HepG2 (cell line): ENCODE data around the gene SPTSSA. TPM values are rescaled to one million over a fixed set of nuclear protein-coding genes. Genes with fewer than 3 reads are reported as not detected.

Source experiments
- HNRNPH1 ChIP-seq: fragments of 200-400 bp; formaldehyde crosslinking; optimal IDR thresholded peaks from 2 replicates; pipeline ENCODE3; 2017; ENCODE audit warnings: mild to moderate bottlenecking, low read depth, low read length
- MBNL3 ChIP-seq: fragments of 250-450 bp; sonication (Bioruptor Pico); conservative IDR thresholded peaks from 2 replicates; pipeline ENCODE4 v1.8.0; 2022; ENCODE audit warnings: mild to moderate bottlenecking, inconsistent platforms
- NFKB2 ChIP-seq: sonication (generic); formaldehyde crosslinking; IDR thresholded peaks from 2 replicates; pipeline ENCODE4 v1.4.0; 2020; ENCODE audit warnings: missing genetic modification reagents, borderline replicate concordance
- NR2F2 ChIP-seq: IDR thresholded peaks from 2 replicates; pipeline ENCODE4 v1.6.1; 2012; ENCODE audit warnings: low read depth, inconsistent platforms, borderline replicate concordance
- SRSF1 ChIP-seq: fragments of 200-400 bp; formaldehyde crosslinking; optimal IDR thresholded peaks from 2 replicates; pipeline ENCODE3; 2017; ENCODE audit warnings: mild to moderate bottlenecking, low read depth, low read length, moderate library complexity
- STAT5B ChIP-seq: sonication (generic); formaldehyde crosslinking; IDR thresholded peaks from 2 replicates; pipeline ENCODE4 v1.4.0; 2020; ENCODE audit warnings: missing genetic modification reagents
- YEATS4 ChIP-seq: sonication (generic); formaldehyde crosslinking; IDR thresholded peaks from 2 replicates; pipeline ENCODE4 v1.4.0; 2020; ENCODE audit warnings: missing genetic modification reagents, borderline replicate concordance
- ZBTB34 ChIP-seq: sonication (generic); formaldehyde crosslinking; IDR thresholded peaks from 2 replicates; pipeline ENCODE4 v1.8.0; 2022; ENCODE audit warnings: mild to moderate bottlenecking, missing genetic modification reagents
- ZNF205 ChIP-seq: IDR thresholded peaks from 2 replicates; pipeline ENCODE4 v1.6.1; 2018; ENCODE audit warnings: missing biosample characterization, missing genetic modification reagents
- ZNF331 ChIP-seq: sonication (generic); formaldehyde crosslinking; IDR thresholded peaks from 2 replicates; pipeline ENCODE4 v1.4.0; 2020; ENCODE audit warnings: missing genetic modification reagents
- ZNF33A ChIP-seq: sonication (generic); formaldehyde crosslinking; IDR thresholded peaks from 2 replicates; pipeline ENCODE4 v1.5.1; 2020; ENCODE audit warnings: missing genetic modification reagents, mild to moderate bottlenecking, moderate library complexity, borderline replicate concordance
- ZNF557 ChIP-seq: sonication (generic); formaldehyde crosslinking; IDR thresholded peaks from 2 replicates; pipeline ENCODE4 v1.4.0; 2020; ENCODE audit warnings: missing genetic modification reagents
- polyA plus RNA-seq, 8 experiments: library from polyadenylated mRNA; depleted of rRNA in 3 of 8; stranded (reverse) in 7 of 8; unstranded in 1 of 8; fragments of >200 nt; fragmentation: Illumina TruSeq in 4 of 8; extraction: Trizol in 4 of 8; gene quantifications; 2 replicates each; pipeline versions ENCODE4 v1.2.1 to v1.2.3, GENCODE V29; 2011 to 2016; ENCODE audit warnings: low read depth in 4 of 8, missing spikeins in 1 of 8, mixed read lengths in 1 of 8; ENCODE audit not compliant: insufficient read depth in 1 of 8
- total RNA-seq, 5 experiments: library from RNA; depleted of rRNA; stranded (reverse); fragments of >200 nt; fragmentation: Illumina TruSeq; extraction: Trizol; gene quantifications; 2 replicates each; pipeline ENCODE4 v1.2.3, GENCODE V29; 2016; ENCODE audit warnings: low read depth in 1 of 5
- TF ChIP-seq, protein P1 (sequence below): sonication (generic); formaldehyde crosslinking; conservative IDR thresholded peaks from 2 replicates; pipeline ENCODE4 v1.4.0; 2020; ENCODE audit warnings: mild to moderate bottlenecking, missing genetic modification reagents, moderate library complexity
- TF ChIP-seq, protein P2 (sequence below): sonication (generic); formaldehyde crosslinking; IDR thresholded peaks from 2 replicates; pipeline ENCODE4 v1.4.0; 2020; ENCODE audit warnings: missing genetic modification reagents
- TF ChIP-seq, protein P3 (sequence below): sonication (generic); formaldehyde crosslinking; IDR thresholded peaks from 2 replicates; pipeline ENCODE4 v1.4.0; 2020; ENCODE audit warnings: missing genetic modification reagents, borderline replicate concordance
- TF ChIP-seq, protein P4 (sequence below): sonication (generic); formaldehyde crosslinking; IDR thresholded peaks from 2 replicates; pipeline ENCODE4 v1.4.0; 2020; ENCODE audit warnings: mild to moderate bottlenecking, low read depth, missing genetic modification reagents

SPTSSA gene
- total and polyA plus RNA-seq, 2 of the 13 experiments (the other 11 are each of a cell fraction or from before 2014, with no cell fraction given), result 19.1 to 86.1 TPM

DNA sequence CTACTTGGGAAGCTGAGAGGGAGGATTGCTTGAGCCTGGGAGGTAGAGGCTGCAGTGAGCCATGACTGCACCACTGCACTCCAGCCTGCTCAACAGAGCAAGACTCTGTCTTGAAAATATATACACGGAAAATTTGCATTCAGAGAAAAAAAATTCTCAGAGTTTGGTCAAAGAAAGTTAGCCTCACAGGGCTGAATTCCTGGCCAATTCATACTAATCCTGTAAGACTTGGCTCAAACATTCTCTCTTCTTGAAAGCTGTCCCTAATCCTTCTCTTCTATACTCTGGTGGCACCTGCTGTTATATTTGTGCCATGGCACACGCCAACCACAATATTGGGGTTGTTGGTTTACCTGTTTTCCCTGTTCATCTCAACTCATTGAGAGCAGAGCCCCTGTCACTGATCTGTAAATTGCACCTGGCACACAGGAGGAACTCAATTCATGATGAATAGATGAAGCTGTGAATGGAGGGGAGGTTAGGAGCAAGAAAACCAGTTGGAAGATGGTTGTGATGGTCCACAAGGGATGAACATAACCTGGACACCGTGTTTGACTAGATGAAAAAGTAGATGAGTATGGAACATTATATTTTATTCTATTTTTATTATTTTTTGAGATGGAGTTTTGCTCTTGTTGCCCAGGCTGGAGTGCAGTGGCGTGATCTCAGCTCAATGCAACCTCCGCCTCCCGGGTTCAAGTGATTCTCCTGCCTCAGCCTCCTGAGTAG, 36.8 kb upstream of the SPTSSA start (continued):
- peak; percentile 17; the same call in 1 of the 2 replicates for TF ChIP-seq ZBTB34
- no peak for TF ChIP-seq ZNF557 (CRISPR knock-in tag)
- no peak for TF ChIP-seq NFKB2 (CRISPR knock-in tag)
- TF ChIP-seq, protein P1, sequence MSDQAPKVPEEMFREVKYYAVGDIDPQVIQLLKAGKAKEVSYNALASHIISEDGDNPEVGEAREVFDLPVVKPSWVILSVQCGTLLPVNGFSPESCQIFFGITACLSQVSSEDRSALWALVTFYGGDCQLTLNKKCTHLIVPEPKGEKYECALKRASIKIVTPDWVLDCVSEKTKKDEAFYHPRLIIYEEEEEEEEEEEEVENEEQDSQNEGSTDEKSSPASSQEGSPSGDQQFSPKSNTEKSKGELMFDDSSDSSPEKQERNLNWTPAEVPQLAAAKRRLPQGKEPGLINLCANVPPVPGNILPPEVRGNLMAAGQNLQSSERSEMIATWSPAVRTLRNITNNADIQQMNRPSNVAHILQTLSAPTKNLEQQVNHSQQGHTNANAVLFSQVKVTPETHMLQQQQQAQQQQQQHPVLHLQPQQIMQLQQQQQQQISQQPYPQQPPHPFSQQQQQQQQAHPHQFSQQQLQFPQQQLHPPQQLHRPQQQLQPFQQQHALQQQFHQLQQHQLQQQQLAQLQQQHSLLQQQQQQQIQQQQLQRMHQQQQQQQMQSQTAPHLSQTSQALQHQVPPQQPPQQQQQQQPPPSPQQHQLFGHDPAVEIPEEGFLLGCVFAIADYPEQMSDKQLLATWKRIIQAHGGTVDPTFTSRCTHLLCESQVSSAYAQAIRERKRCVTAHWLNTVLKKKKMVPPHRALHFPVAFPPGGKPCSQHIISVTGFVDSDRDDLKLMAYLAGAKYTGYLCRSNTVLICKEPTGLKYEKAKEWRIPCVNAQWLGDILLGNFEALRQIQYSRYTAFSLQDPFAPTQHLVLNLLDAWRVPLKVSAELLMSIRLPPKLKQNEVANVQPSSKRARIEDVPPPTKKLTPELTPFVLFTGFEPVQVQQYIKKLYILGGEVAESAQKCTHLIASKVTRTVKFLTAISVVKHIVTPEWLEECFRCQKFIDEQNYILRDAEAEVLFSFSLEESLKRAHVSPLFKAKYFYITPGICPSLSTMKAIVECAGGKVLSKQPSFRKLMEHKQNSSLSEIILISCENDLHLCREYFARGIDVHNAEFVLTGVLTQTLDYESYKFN (CRISPR knock-in tag), result no peak
- TF ChIP-seq ZNF205 (CRISPR knock-in tag), result no peak
- TF ChIP-seq HNRNPH1, result no peak
- TF ChIP-seq SRSF1, result no peak
- TF ChIP-seq NR2F2, result no peak
- TF ChIP-seq, protein P2, sequence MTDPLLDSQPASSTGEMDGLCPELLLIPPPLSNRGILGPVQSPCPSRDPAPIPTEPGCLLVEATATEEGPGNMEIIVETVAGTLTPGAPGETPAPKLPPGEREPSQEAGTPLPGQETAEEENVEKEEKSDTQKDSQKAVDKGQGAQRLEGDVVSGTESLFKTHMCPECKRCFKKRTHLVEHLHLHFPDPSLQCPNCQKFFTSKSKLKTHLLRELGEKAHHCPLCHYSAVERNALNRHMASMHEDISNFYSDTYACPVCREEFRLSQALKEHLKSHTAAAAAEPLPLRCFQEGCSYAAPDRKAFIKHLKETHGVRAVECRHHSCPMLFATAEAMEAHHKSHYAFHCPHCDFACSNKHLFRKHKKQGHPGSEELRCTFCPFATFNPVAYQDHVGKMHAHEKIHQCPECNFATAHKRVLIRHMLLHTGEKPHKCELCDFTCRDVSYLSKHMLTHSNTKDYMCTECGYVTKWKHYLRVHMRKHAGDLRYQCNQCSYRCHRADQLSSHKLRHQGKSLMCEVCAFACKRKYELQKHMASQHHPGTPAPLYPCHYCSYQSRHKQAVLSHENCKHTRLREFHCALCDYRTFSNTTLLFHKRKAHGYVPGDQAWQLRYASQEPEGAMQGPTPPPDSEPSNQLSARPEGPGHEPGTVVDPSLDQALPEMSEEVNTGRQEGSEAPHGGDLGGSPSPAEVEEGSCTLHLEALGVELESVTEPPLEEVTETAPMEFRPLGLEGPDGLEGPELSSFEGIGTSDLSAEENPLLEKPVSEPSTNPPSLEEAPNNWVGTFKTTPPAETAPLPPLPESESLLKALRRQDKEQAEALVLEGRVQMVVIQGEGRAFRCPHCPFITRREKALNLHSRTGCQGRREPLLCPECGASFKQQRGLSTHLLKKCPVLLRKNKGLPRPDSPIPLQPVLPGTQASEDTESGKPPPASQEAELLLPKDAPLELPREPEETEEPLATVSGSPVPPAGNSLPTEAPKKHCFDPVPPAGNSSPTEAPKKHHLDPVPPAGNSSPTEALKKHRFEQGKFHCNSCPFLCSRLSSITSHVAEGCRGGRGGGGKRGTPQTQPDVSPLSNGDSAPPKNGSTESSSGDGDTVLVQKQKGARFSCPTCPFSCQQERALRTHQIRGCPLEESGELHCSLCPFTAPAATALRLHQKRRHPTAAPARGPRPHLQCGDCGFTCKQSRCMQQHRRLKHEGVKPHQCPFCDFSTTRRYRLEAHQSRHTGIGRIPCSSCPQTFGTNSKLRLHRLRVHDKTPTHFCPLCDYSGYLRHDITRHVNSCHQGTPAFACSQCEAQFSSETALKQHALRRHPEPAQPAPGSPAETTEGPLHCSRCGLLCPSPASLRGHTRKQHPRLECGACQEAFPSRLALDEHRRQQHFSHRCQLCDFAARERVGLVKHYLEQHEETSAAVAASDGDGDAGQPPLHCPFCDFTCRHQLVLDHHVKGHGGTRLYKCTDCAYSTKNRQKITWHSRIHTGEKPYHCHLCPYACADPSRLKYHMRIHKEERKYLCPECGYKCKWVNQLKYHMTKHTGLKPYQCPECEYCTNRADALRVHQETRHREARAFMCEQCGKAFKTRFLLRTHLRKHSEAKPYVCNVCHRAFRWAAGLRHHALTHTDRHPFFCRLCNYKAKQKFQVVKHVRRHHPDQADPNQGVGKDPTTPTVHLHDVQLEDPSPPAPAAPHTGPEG (CRISPR knock-in tag), result 0 out of 2 replicates have a peak, but pooled peaks have one; percentile 13
- TF ChIP-seq, protein P3, sequence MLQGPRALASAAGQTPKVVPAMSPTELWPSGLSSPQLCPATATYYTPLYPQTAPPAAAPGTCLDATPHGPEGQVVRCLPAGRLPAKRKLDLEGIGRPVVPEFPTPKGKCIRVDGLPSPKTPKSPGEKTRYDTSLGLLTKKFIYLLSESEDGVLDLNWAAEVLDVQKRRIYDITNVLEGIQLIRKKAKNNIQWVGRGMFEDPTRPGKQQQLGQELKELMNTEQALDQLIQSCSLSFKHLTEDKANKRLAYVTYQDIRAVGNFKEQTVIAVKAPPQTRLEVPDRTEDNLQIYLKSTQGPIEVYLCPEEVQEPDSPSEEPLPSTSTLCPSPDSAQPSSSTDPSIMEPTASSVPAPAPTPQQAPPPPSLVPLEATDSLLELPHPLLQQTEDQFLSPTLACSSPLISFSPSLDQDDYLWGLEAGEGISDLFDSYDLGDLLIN (CRISPR knock-in tag), result no peak
- TF ChIP-seq ZNF331 (CRISPR knock-in tag), result peak; percentile 22; the same call in 1 of the 2 replicates
- TF ChIP-seq, protein P4, sequence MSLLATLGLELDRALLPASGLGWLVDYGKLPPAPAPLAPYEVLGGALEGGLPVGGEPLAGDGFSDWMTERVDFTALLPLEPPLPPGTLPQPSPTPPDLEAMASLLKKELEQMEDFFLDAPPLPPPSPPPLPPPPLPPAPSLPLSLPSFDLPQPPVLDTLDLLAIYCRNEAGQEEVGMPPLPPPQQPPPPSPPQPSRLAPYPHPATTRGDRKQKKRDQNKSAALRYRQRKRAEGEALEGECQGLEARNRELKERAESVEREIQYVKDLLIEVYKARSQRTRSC (CRISPR knock-in tag), result no peak
- no peak for TF ChIP-seq MBNL3 (CRISPR knock-in tag)
- TF ChIP-seq YEATS4, result no peak
- no peak for TF ChIP-seq STAT5B
- no peak for TF ChIP-seq ZNF33A (CRISPR knock-in tag)
